ENCODE measurements around the gene MAGEC3. TPM values are rescaled to one million over a fixed set of nuclear protein-coding genes. Genes with fewer than 3 reads are reported as not detected.

Gene MAGEC3
- total and polyA plus RNA-seq, 2 of the 13 experiments (the other 11 are each of a cell fraction or from before 2014, with no cell fraction given): not detected

- TF ChIP-seq ZNF407 (CRISPR knock-in tag; IDR thresholded peaks at IDR 0.05; ENCODE audit: not compliant biosample characterization): no peak
- no peak for TF ChIP-seq TAF15 (IDR thresholded peaks at IDR 0.05; ENCODE audit: low read depth, low read length, poor library complexity, severe bottlenecking)
- no peak for TF ChIP-seq ZMAT3 (CRISPR knock-in tag; conservative IDR thresholded peaks at IDR 0.05)
- no peak for TF ChIP-seq PHF8 (CRISPR knock-in tag; IDR thresholded peaks at IDR 0.05)
- no peak for TF ChIP-seq IRF1 (CRISPR knock-in tag; IDR thresholded peaks at IDR 0.05; ENCODE audit: low read depth)
- no peak for TF ChIP-seq POGK (CRISPR knock-in tag; conservative IDR thresholded peaks at IDR 0.05)
- no peak for TF ChIP-seq ZNF556 (CRISPR knock-in tag; IDR thresholded peaks at IDR 0.05; ENCODE audit: borderline replicate concordance)
- no peak for TF ChIP-seq FOXO1 (CRISPR knock-in tag; IDR thresholded peaks at IDR 0.05)
These were observed 65.5 kb downstream of the MAGEC3 start, which contains the start of gene MAGEC1 (continued) for GRCh38 chrX:141903400-141904155.
